Neural cell (in vitro differentiated cells): ENCODE results near the gene FYB1.

Source experiments
- EZH2 ChIP-seq: fragments of 200-600, 300-800 bp; shearing (Covaris generic), sonication (generic); IDR thresholded peaks from 2 replicates; pipeline ENCODE4 v1.6.1; 2014; ENCODE audit warnings: antibody characterized with exemption, low read length, borderline replicate concordance, mild to moderate bottlenecking; ENCODE audit not compliant: insufficient read depth, poor library complexity, severe bottlenecking
- POLR2AphosphoS5 ChIP-seq: IDR thresholded peaks from 2 replicates; pipeline ENCODE4 v1.6.1; 2012
- RAD21 ChIP-seq: fragments of 450-650 bp; conservative IDR thresholded peaks from 2 replicates; pipeline ENCODE4 v1.6.1; 2014; ENCODE audit warnings: antibody characterized with exemption, mild to moderate bottlenecking, moderate library complexity
- TF ChIP-seq, protein P1 (sequence below): fragments of 450-650 bp; IDR thresholded peaks from 2 replicates; pipeline ENCODE4 v1.5.1; 2014; ENCODE audit warnings: antibody characterized with exemption, mild to moderate bottlenecking, moderate library complexity; ENCODE audit not compliant: poor library complexity, severe bottlenecking
- TF ChIP-seq, protein P2 (sequence below): IDR thresholded peaks from 2 replicates; pipeline ENCODE4 v1.6.1; 2012; ENCODE audit warnings: borderline replicate concordance

DNA sequence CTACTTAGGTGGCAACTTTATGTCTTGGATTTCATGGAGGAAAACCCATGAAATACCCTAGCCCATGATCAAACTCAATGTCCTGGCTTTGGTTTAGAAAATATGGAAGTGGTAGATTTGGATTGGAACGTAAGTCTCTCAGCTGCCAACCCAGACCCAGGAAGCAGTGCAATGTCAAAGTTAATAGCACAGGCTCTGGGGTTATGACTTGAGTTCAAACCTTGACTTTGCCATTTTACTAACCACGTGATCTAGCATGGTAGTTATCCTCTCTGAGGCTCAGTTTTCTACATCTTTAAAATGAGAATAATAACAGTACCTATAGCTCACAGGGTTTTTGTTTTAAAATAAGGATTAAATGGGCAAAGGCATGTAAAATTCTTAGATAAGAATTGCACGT is 13.8 kb downstream of the FYB1 start:
- TF ChIP-seq, protein P1, sequence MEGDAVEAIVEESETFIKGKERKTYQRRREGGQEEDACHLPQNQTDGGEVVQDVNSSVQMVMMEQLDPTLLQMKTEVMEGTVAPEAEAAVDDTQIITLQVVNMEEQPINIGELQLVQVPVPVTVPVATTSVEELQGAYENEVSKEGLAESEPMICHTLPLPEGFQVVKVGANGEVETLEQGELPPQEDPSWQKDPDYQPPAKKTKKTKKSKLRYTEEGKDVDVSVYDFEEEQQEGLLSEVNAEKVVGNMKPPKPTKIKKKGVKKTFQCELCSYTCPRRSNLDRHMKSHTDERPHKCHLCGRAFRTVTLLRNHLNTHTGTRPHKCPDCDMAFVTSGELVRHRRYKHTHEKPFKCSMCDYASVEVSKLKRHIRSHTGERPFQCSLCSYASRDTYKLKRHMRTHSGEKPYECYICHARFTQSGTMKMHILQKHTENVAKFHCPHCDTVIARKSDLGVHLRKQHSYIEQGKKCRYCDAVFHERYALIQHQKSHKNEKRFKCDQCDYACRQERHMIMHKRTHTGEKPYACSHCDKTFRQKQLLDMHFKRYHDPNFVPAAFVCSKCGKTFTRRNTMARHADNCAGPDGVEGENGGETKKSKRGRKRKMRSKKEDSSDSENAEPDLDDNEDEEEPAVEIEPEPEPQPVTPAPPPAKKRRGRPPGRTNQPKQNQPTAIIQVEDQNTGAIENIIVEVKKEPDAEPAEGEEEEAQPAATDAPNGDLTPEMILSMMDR, result no peak
- TF ChIP-seq, protein P2, sequence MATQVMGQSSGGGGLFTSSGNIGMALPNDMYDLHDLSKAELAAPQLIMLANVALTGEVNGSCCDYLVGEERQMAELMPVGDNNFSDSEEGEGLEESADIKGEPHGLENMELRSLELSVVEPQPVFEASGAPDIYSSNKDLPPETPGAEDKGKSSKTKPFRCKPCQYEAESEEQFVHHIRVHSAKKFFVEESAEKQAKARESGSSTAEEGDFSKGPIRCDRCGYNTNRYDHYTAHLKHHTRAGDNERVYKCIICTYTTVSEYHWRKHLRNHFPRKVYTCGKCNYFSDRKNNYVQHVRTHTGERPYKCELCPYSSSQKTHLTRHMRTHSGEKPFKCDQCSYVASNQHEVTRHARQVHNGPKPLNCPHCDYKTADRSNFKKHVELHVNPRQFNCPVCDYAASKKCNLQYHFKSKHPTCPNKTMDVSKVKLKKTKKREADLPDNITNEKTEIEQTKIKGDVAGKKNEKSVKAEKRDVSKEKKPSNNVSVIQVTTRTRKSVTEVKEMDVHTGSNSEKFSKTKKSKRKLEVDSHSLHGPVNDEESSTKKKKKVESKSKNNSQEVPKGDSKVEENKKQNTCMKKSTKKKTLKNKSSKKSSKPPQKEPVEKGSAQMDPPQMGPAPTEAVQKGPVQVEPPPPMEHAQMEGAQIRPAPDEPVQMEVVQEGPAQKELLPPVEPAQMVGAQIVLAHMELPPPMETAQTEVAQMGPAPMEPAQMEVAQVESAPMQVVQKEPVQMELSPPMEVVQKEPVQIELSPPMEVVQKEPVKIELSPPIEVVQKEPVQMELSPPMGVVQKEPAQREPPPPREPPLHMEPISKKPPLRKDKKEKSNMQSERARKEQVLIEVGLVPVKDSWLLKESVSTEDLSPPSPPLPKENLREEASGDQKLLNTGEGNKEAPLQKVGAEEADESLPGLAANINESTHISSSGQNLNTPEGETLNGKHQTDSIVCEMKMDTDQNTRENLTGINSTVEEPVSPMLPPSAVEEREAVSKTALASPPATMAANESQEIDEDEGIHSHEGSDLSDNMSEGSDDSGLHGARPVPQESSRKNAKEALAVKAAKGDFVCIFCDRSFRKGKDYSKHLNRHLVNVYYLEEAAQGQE, result no peak
- TF ChIP-seq RAD21 (no peak), EZH2 (no peak), POLR2AphosphoS5 (no peak)
